ENCODE results near the gene MACROD2.

DNA sequence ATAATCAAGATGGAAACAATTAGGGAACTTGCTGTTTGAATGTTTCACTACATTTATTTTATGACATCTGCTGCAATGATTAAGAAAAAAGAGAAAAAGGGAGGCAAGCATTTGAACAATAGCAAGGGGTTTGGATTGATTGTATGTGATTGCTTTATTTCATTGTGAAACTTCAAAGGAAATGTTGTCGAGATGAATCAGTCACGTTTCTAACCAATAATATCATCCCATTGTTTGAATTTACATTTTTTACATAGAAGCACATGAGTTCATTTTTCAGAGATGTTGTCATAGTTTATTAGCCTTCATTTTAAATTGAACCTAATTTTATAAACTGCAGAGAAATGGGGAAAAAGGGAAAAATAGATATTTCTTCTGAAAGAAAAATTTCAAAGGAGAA is 2006.0 kb downstream of the MACROD2 start:
- TF ChIP-seq, protein P1, sequence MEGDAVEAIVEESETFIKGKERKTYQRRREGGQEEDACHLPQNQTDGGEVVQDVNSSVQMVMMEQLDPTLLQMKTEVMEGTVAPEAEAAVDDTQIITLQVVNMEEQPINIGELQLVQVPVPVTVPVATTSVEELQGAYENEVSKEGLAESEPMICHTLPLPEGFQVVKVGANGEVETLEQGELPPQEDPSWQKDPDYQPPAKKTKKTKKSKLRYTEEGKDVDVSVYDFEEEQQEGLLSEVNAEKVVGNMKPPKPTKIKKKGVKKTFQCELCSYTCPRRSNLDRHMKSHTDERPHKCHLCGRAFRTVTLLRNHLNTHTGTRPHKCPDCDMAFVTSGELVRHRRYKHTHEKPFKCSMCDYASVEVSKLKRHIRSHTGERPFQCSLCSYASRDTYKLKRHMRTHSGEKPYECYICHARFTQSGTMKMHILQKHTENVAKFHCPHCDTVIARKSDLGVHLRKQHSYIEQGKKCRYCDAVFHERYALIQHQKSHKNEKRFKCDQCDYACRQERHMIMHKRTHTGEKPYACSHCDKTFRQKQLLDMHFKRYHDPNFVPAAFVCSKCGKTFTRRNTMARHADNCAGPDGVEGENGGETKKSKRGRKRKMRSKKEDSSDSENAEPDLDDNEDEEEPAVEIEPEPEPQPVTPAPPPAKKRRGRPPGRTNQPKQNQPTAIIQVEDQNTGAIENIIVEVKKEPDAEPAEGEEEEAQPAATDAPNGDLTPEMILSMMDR (IDR thresholded peaks at IDR 0.05; ENCODE audit: insufficient read depth, low read depth, low read length), result no peak
- TF ChIP-seq EZH2 (IDR thresholded peaks at IDR 0.05; ENCODE audit: insufficient read depth, low read length), result no peak
